Measurements from ENCODE around the gene ZDHHC14. TPM values are rescaled to one million over a fixed set of nuclear protein-coding genes. Genes with fewer than 3 reads are reported as not detected.

ZDHHC14 gene
- total RNA-seq, 2 donors from 2014 or later, result 3.6 to 5.2 TPM

GRCh38 chr6:157669747-157670216 lies 288.8 kb downstream of the ZDHHC14 start:
- H3K4me3 Mint-ChIP-seq, result no peak overlapping the region
- H3K9me3 ChIP-seq (ENCODE audit: control insufficient read depth, low read length, poor library complexity, severe bottlenecking), result no peaks in the 10 kb centered on the region
- no peak for ATAC-seq
- peaks cover 3% of the 10 kb centered on the region for H3K36me3 Mint-ChIP-seq (ENCODE audit: low read depth)
- DNase-seq, result no peak
- H3K27ac Mint-ChIP-seq, result no peak overlapping the region
- peaks cover 6% of the 10 kb centered on the region for H3K4me1 Mint-ChIP-seq
- peaks cover 11% of the 10 kb centered on the region for H3K27me3 Mint-ChIP-seq

- ATAC-seq, result no peak
- DNase-seq, result no peak
- peaks cover 3% of the 10 kb centered on the region for H3K36me3 Mint-ChIP-seq (ENCODE audit: low read depth)
- peaks cover 6% of the 10 kb centered on the region for H3K4me1 Mint-ChIP-seq
- H3K27me3 Mint-ChIP-seq, result peaks cover 7% of the 10 kb centered on the region
- no peak overlapping the region for H3K27ac Mint-ChIP-seq
- H3K4me3 Mint-ChIP-seq, result no peak overlapping the region
- H3K9me3 ChIP-seq (ENCODE audit: control insufficient read depth, low read length, poor library complexity, severe bottlenecking), result no peaks in the 10 kb centered on the region
Observed at GRCh38 chr6:157670466-157671186, 289.6 kb downstream of the ZDHHC14 start.

GRCh38 chr6:157672726-157673412 lies 291.9 kb downstream of the ZDHHC14 start:
- no peaks in the 10 kb centered on the region for H3K9me3 ChIP-seq (ENCODE audit: control insufficient read depth, low read length, poor library complexity, severe bottlenecking)
- no peaks in the 10 kb centered on the region for H3K4me1 Mint-ChIP-seq
- DNase-seq (no peak), ATAC-seq (no peak)
- H3K36me3 Mint-ChIP-seq (ENCODE audit: low read depth), result no peaks in the 10 kb centered on the region
- no peaks in the 10 kb centered on the region for H3K27me3 Mint-ChIP-seq
- no peak overlapping the region for H3K27ac Mint-ChIP-seq
- H3K4me3 Mint-ChIP-seq, result no peak overlapping the region

- H3K4me1 Mint-ChIP-seq, result no peaks in the 10 kb centered on the region
- H3K4me3 Mint-ChIP-seq, result no peak overlapping the region
- ATAC-seq (no peak), DNase-seq (no peak)
- H3K27me3 Mint-ChIP-seq, result no peaks in the 10 kb centered on the region
- no peaks in the 10 kb centered on the region for H3K36me3 Mint-ChIP-seq (ENCODE audit: low read depth)
- no peaks in the 10 kb centered on the region for H3K9me3 ChIP-seq (ENCODE audit: control insufficient read depth, low read length, poor library complexity, severe bottlenecking)
- H3K27ac Mint-ChIP-seq, result no peak overlapping the region
Observed at GRCh38 chr6:157673596-157673995, 292.6 kb downstream of the ZDHHC14 start.

- no peaks in the 10 kb centered on the region for H3K4me1 Mint-ChIP-seq
- no peaks in the 10 kb centered on the region for H3K36me3 Mint-ChIP-seq (ENCODE audit: low read depth)
- no peaks in the 10 kb centered on the region for H3K27me3 Mint-ChIP-seq
- H3K4me3 Mint-ChIP-seq, result no peak overlapping the region
- no peak overlapping the region for H3K27ac Mint-ChIP-seq
- DNase-seq (no peak), ATAC-seq (no peak)
- no peaks in the 10 kb centered on the region for H3K9me3 ChIP-seq (ENCODE audit: control insufficient read depth, low read length, poor library complexity, severe bottlenecking)
Observed at GRCh38 chr6:157674061-157674460, 293.1 kb downstream of the ZDHHC14 start.

- Mint-ChIP-seq H3K27me3 (no peaks in the 10 kb centered on the region), H3K4me3 (no peak overlapping the region), H3K36me3 (ENCODE audit: low read depth) (no peaks in the 10 kb centered on the region), H3K4me1 (no peaks in the 10 kb centered on the region), H3K27ac (no peak overlapping the region)
- DNase-seq (no peak), ATAC-seq (no peak)
- no peaks in the 10 kb centered on the region for H3K9me3 ChIP-seq (ENCODE audit: control insufficient read depth, low read length, poor library complexity, severe bottlenecking)
Observed at GRCh38 chr6:157675831-157676230, 294.8 kb downstream of the ZDHHC14 start.

GRCh38 chr6:157676241-157676640 lies 295.3 kb downstream of the ZDHHC14 start:
- no peaks in the 10 kb centered on the region for H3K9me3 ChIP-seq (ENCODE audit: control insufficient read depth, low read length, poor library complexity, severe bottlenecking)
- ATAC-seq, result no peak
- no peaks in the 10 kb centered on the region for H3K4me1 Mint-ChIP-seq
- no peak for DNase-seq
- H3K36me3 Mint-ChIP-seq (ENCODE audit: low read depth), result no peaks in the 10 kb centered on the region
- no peak overlapping the region for H3K4me3 Mint-ChIP-seq
- no peaks in the 10 kb centered on the region for H3K27me3 Mint-ChIP-seq
- H3K27ac Mint-ChIP-seq, result no peak overlapping the region

- H3K4me1 Mint-ChIP-seq, result no peaks in the 10 kb centered on the region
- no peak overlapping the region for H3K4me3 Mint-ChIP-seq
- H3K36me3 Mint-ChIP-seq (ENCODE audit: low read depth), result no peaks in the 10 kb centered on the region
- no peaks in the 10 kb centered on the region for H3K27me3 Mint-ChIP-seq
- ATAC-seq (no peak), DNase-seq (no peak)
- H3K27ac Mint-ChIP-seq, result no peak overlapping the region
- no peaks in the 10 kb centered on the region for H3K9me3 ChIP-seq (ENCODE audit: control insufficient read depth, low read length, poor library complexity, severe bottlenecking)
Observed at GRCh38 chr6:157677235-157677634, 296.2 kb downstream of the ZDHHC14 start.

- H3K4me1 Mint-ChIP-seq, result no peaks in the 10 kb centered on the region
- no peak for DNase-seq
- no peaks in the 10 kb centered on the region for H3K9me3 ChIP-seq (ENCODE audit: control insufficient read depth, low read length, poor library complexity, severe bottlenecking)
- ATAC-seq, result no peak
- peaks cover 5% of the 10 kb centered on the region for H3K27me3 Mint-ChIP-seq
- no peak overlapping the region for H3K4me3 Mint-ChIP-seq
- H3K36me3 Mint-ChIP-seq (ENCODE audit: low read depth), result no peaks in the 10 kb centered on the region
- no peak overlapping the region for H3K27ac Mint-ChIP-seq
Observed at GRCh38 chr6:157679605-157680580, 298.9 kb downstream of the ZDHHC14 start.

- Mint-ChIP-seq H3K36me3 (ENCODE audit: low read depth) (no peaks in the 10 kb centered on the region), H3K4me3 (no peak overlapping the region), H3K27me3 (peaks cover 5% of the 10 kb centered on the region), H3K27ac (no peak overlapping the region), H3K4me1 (no peaks in the 10 kb centered on the region)
- no peaks in the 10 kb centered on the region for H3K9me3 ChIP-seq (ENCODE audit: control insufficient read depth, low read length, poor library complexity, severe bottlenecking)
- no peak for ATAC-seq
- no peak for DNase-seq
Observed at GRCh38 chr6:157681041-157681650, 300.2 kb downstream of the ZDHHC14 start.

GRCh38 chr6:157682856-157683481 lies 302.0 kb downstream of the ZDHHC14 start:
- H3K27ac Mint-ChIP-seq, result no peak overlapping the region
- ATAC-seq (no peak), DNase-seq (no peak)
- no peaks in the 10 kb centered on the region for H3K4me1 Mint-ChIP-seq
- H3K27me3 Mint-ChIP-seq, result peaks cover 6% of the 10 kb centered on the region
- no peaks in the 10 kb centered on the region for H3K9me3 ChIP-seq (ENCODE audit: control insufficient read depth, low read length, poor library complexity, severe bottlenecking)
- H3K4me3 Mint-ChIP-seq, result no peak overlapping the region
- no peaks in the 10 kb centered on the region for H3K36me3 Mint-ChIP-seq (ENCODE audit: low read depth)

- Mint-ChIP-seq H3K4me1 (no peaks in the 10 kb centered on the region), H3K27ac (no peak overlapping the region), H3K4me3 (no peak overlapping the region), H3K27me3 (peaks cover 9% of the 10 kb centered on the region), H3K36me3 (ENCODE audit: low read depth) (no peaks in the 10 kb centered on the region)
- DNase-seq (no peak), ATAC-seq (no peak)
- no peaks in the 10 kb centered on the region for H3K9me3 ChIP-seq (ENCODE audit: control insufficient read depth, low read length, poor library complexity, severe bottlenecking)
Observed at GRCh38 chr6:157683707-157684106, 302.7 kb downstream of the ZDHHC14 start.

Data from T-helper 17 cell (primary cell).